ENCODE data around the gene HDHD2.

GRCh38 chr18:47166294-47166693, 16.0 kb upstream of the HDHD2 start:
- TF ChIP-seq CTCF (IDR thresholded peaks at IDR 0.05 in 4 of 5, conservative IDR thresholded peaks at IDR 0.05 in 1 of 5) (no peak), POLR2A (IDR thresholded peaks at IDR 0.05) (no peak)

Data from gastrocnemius medialis (tissue), 4 donors.